ENCODE results near the gene UTY. TPM values are rescaled to one million over a fixed set of nuclear protein-coding genes. Genes with fewer than 3 reads are reported as not detected.
A peak's percentile ranks its signal among the peaks of the same experiment; 100 is the strongest.

The UTY gene
- total and polyA plus RNA-seq, 8 donors = 0.20 to 27.5 (median 22.9) TPM; not detected in 1

GRCh38 chrY:13488738-13489137 lies 8.9 kb upstream of the UTY start:
- H3K27ac ChIP-seq = no peak overlapping the region
- intact Hi-C loops (cut with DNase I) = no loop called here
- DNase-seq (no peak), ATAC-seq (no peak)
- H3K27me3 ChIP-seq = no peaks in the 10 kb centered on the region
- H3K9me3 ChIP-seq = no peaks in the 10 kb centered on the region
- TF ChIP-seq CTCF (IDR thresholded peaks at IDR 0.05) = no peak
- H3K4me1 ChIP-seq = no peaks in the 10 kb centered on the region
- no peaks in the 10 kb centered on the region for H3K36me3 ChIP-seq
- H3K4me3 ChIP-seq = no peak overlapping the region

- no peak for ATAC-seq
- H3K27ac ChIP-seq = peak overlapping the region in 1 of 2 donors; percentile 95
These were observed 617 bp downstream of the UTY start for GRCh38 chrY:13479121-13479711.

DNA sequence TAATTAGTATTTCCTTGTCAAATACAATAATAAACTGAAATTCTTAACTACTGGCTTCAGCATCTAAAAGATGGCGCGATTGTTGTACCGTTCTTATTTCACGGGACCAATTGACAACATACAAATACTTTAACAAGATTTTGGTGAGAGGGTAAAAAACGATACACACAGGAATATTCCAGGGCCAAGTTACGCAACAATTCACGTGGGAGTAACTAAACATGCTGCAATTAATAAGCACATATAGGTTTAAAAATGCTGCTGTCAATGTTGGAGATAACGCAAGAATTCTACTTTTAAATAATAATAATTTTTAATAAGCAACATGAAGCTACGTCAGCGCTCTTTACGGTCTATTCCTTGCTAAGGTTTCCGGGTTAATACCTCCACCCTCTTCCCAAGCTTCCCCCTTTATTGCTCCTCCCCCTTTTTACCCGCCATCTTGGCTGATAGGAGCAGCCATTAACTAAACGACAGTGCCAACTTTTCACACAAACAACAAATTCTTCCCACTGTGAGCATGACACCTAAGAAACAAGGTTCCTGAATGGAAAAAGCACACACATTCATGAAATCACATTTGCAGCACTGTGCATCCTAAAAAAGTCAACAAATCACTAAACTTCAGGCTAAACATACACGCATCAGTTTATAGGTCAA lies 1.6 kb downstream of the UTY start:
- no peaks in the 10 kb centered on the region for H3K27me3 ChIP-seq
- H3K36me3 ChIP-seq = peaks cover 0 to 13% of the 10 kb centered on the region in 2 donors
- intact Hi-C loops (cut with DNase I) = no loop called here
- peaks cover 0 to 27% of the 10 kb centered on the region in 2 donors for H3K4me1 ChIP-seq
- H3K27ac ChIP-seq = peak overlapping the region in 1 of 2 donors; percentile 95
- ATAC-seq (no peak), DNase-seq (peak in 1 of 4 donors; percentile 75)
- H3K4me3 ChIP-seq = peak overlapping the region in 1 of 2 donors; percentile 61
- no peak for TF ChIP-seq CTCF (IDR thresholded peaks at IDR 0.05)
- H3K9me3 ChIP-seq = no peaks in the 10 kb centered on the region

More at GRCh38 chrY:13479121-13479711, 617 bp downstream of the UTY start:
- peak in 2 of 4 donors; percentile 52 to 59 for DNase-seq
- H3K27me3 ChIP-seq = no peaks in the 10 kb centered on the region
- H3K36me3 ChIP-seq = peaks cover 0 to 8% of the 10 kb centered on the region in 2 donors
- intact Hi-C loops (cut with DNase I) = no loop called here
- TF ChIP-seq CTCF (IDR thresholded peaks at IDR 0.05) = no peak
- H3K4me1 ChIP-seq = peaks cover 0 to 24% of the 10 kb centered on the region in 2 donors
- H3K9me3 ChIP-seq = no peaks in the 10 kb centered on the region
- peak overlapping the region in 1 of 2 donors; percentile 61 for H3K4me3 ChIP-seq

DNA sequence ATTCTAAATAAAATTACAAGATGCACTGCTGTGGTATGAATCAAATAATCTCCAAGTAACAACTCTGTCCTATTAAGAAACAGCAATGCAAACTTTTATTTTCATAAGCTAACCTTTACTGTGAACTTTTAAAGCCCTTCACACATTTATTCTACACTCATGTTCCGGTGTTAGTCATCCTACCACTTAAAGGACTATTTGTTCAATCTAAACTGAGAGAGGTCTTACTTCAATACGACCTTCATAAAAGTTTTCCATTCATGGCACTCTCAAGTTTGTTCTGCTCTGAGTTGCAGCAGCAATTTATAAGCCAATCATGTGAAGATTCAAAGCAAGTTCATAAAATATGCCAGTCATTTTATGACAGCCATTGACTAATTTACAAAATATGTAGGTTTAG lies 4.8 kb downstream of the UTY start:
- DNase-seq (peak in 1 of 4 donors; percentile 4), ATAC-seq (no peak)
- Histone ChIP-seq H3K36me3 (peaks cover 0 to 16% of the 10 kb centered on the region in 2 donors), H3K27me3 (no peaks in the 10 kb centered on the region), H3K27ac (no peak overlapping the region), H3K4me3 (no peak overlapping the region), H3K4me1 (peaks cover 0 to 27% of the 10 kb centered on the region in 2 donors), H3K9me3 (no peaks in the 10 kb centered on the region)
- no peak for TF ChIP-seq CTCF (IDR thresholded peaks at IDR 0.05)
- intact Hi-C loops (cut with DNase I) = no loop called here

DNA sequence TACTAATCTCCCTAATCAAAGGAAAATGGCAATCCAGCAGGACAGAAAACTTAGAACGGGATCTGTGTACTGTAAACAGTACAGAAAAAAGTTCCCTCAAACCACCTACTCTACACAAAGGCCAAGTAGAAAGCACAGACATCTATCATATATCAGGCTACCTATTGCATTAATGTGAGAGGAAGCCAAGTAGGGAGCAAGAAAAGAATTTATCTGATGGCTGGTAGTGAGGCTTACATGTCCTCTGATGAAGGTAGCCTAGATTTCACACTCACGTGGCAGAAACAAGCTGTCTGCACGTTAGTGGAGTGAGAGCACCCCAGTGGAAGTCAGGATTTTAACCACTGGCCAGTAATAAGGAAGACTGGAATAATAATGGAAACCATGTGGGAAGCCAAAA lies 28.3 kb downstream of the UTY start:
- no peak for DNase-seq
- H3K36me3 ChIP-seq = no peaks in the 10 kb centered on the region
- intact Hi-C loops (cut with DNase I) = no loop called here

More for the DNA sequence above, 28.3 kb downstream of the UTY start:
- Histone ChIP-seq H3K4me1 (peaks cover 0 to 7% of the 10 kb centered on the region in 2 donors), H3K4me3 (no peak overlapping the region), H3K27me3 (no peaks in the 10 kb centered on the region), H3K9me3 (no peaks in the 10 kb centered on the region), H3K27ac (no peak overlapping the region)
- TF ChIP-seq CTCF (IDR thresholded peaks at IDR 0.05) = no peak
- no peak for ATAC-seq

All from left lung (tissue), 10 donors.